IMR-90 (cell line): ENCODE data around the gene HERC4. TPM values are rescaled to one million over a fixed set of nuclear protein-coding genes. Genes with fewer than 3 reads are reported as not detected.
A peak's percentile ranks its signal among the peaks of the same experiment; 100 is the strongest.

ENCODE experiments used
- ATAC-seq: fragments of 200-7000 bp; cut with Tn5 transposase; 2 replicates; pipeline ENCODE4 v1.9.1; 2020; ENCODE audit warnings: low read depth, mild to moderate bottlenecking, moderate library complexity
- BruUV-seq: library from RNA; stranded (reverse); fragments of 400-500 nt; replicated peaks from 2 replicates; lab custom pipeline; 2021; lab: Mats Ljungman, UMichigan
- CTCF ChIA-PET: fragments of 300-600 bp; formaldehyde crosslinking; extraction: SDS; loops from one replicate; lab custom pipeline; 2021; ENCODE audit warnings: antibody characterized with exemption; lab: Yijun Ruan, JAX
- POLR2A ChIA-PET: fragments of 300-600 bp; sonication (Branson Sonifier 250); formaldehyde crosslinking; loops from one replicate; lab custom pipeline; 2022; ENCODE audit warnings: antibody characterized with exemption; ENCODE audit not compliant: unreplicated experiment; lab: Charles Lee
- DNase-seq: peaks from one replicate; pipeline ENCODE4 v3.0.0; 2013
- H2AFZ ChIP-seq: replicated peaks from 2 replicates; pipeline ENCODE3; 2013; ENCODE audit warnings: low read length, mild to moderate bottlenecking; ENCODE audit not compliant: poor library complexity
- H2AK5ac ChIP-seq: 2 replicates; pipeline ENCODE4 v1.6.1; 2013; ENCODE audit warnings: low read depth, low read length, inconsistent platforms
- H2AK9ac ChIP-seq: replicated peaks from 2 replicates; pipeline ENCODE3; 2013; ENCODE audit warnings: mild to moderate bottlenecking, low read depth, low read length, moderate library complexity; ENCODE audit not compliant: poor library complexity
- H2BK120ac ChIP-seq: 2 replicates; pipeline ENCODE4 v1.6.1; 2013; ENCODE audit warnings: low read depth, low read length, inconsistent platforms
- H2BK15ac ChIP-seq: 3 replicates; pipeline ENCODE4 v1.6.1; 2013; ENCODE audit warnings: low read depth, low read length, inconsistent platforms
- H2BK20ac ChIP-seq: 2 replicates; pipeline ENCODE4 v1.6.1; 2013; ENCODE audit warnings: low read depth, mild to moderate bottlenecking, inconsistent platforms, low read length, moderate library complexity
- H2BK5ac ChIP-seq: 2 replicates; pipeline ENCODE4 v1.6.1; 2013; ENCODE audit warnings: mild to moderate bottlenecking, low read depth, low read length, inconsistent platforms; ENCODE audit not compliant: poor library complexity, severe bottlenecking
- H3K14ac ChIP-seq: replicated peaks from 2 replicates; pipeline ENCODE4 v1.6.1; 2013; ENCODE audit warnings: low read depth, low read length, inconsistent platforms
- H3K18ac ChIP-seq: 2 replicates; pipeline ENCODE4 v1.6.1; 2013; ENCODE audit warnings: low read depth, low read length, control low read depth
- H3K23ac ChIP-seq: 2 replicates; pipeline ENCODE4 v1.6.1; 2013; ENCODE audit warnings: low read depth, low read length, inconsistent platforms
- H3K27ac ChIP-seq: 2 replicates; pipeline ENCODE4 v1.5.1; 2013; ENCODE audit warnings: mild to moderate bottlenecking, control low read depth, low read length; ENCODE audit not compliant: insufficient read depth
- H3K27me3 ChIP-seq: 2 replicates; pipeline ENCODE4 v1.6.1; 2013; ENCODE audit warnings: low read length; ENCODE audit not compliant: control insufficient read depth, insufficient read depth
- H3K36me3 ChIP-seq: 2 replicates; pipeline ENCODE4 v1.6.1; 2013; ENCODE audit warnings: low read length, mixed read lengths; ENCODE audit not compliant: control insufficient read depth, insufficient read depth
- H3K4ac ChIP-seq: 2 replicates; pipeline ENCODE4 v1.6.1; 2013; ENCODE audit warnings: low read depth, low read length, inconsistent platforms
- H3K4me1 ChIP-seq: 2 replicates; pipeline ENCODE4 v1.6.1; 2013; ENCODE audit warnings: low read length, mixed read lengths; ENCODE audit not compliant: control insufficient read depth, insufficient read depth
- H3K4me2 ChIP-seq: 2 replicates; pipeline ENCODE4 v1.6.1; 2013; ENCODE audit warnings: low read depth, mild to moderate bottlenecking, control low read depth, low read length, moderate library complexity
- H3K4me3 ChIP-seq: 2 replicates; pipeline ENCODE4 v1.5.1; 2013; ENCODE audit warnings: low read depth, mild to moderate bottlenecking, control low read depth, low read length, moderate library complexity; ENCODE audit not compliant: insufficient read depth
- H3K56ac ChIP-seq: 2 replicates; pipeline ENCODE4 v1.6.1; 2013; ENCODE audit warnings: low read length, inconsistent platforms; ENCODE audit not compliant: insufficient read depth; ENCODE audit errors: extremely low read depth
- H3K79me1 ChIP-seq, 2 experiments: 2 replicates each; pipeline ENCODE4 v1.6.1; 2013; ENCODE audit warnings: low read length in 2 of 2, inconsistent platforms in 1 of 2, low read depth in 1 of 2
- H3K9ac ChIP-seq: 2 replicates; pipeline ENCODE4 v1.6.1; 2013; ENCODE audit warnings: low read depth, low read length, control low read depth
- H3K9me1 ChIP-seq: 2 replicates; pipeline ENCODE4 v1.6.1; 2013; ENCODE audit warnings: low read length, inconsistent platforms; ENCODE audit not compliant: insufficient read depth
- H3K9me3 ChIP-seq: 2 replicates; pipeline ENCODE4 v1.6.1; 2013; ENCODE audit warnings: low read length; ENCODE audit not compliant: control insufficient read depth, insufficient read depth
- H4K20me1 ChIP-seq: 2 replicates; pipeline ENCODE4 v1.6.1; 2013; ENCODE audit warnings: low read length, inconsistent platforms; ENCODE audit not compliant: insufficient read depth
- H4K5ac ChIP-seq: 2 replicates; pipeline ENCODE4 v1.6.1; 2013; ENCODE audit warnings: mild to moderate bottlenecking, low read depth, low read length, control low read depth
- H4K8ac ChIP-seq, 2 experiments: 2 replicates each; pipeline ENCODE4 v1.6.1; 2013; ENCODE audit warnings: low read depth in 2 of 2, low read length in 2 of 2, control low read depth in 1 of 2, inconsistent platforms in 1 of 2
- H4K91ac ChIP-seq: 2 replicates; pipeline ENCODE4 v1.6.1; 2013; ENCODE audit warnings: low read depth, low read length, inconsistent platforms; ENCODE audit not compliant: insufficient read depth
- BHLHE40 ChIP-seq: fragments of 150-350 bp; IDR thresholded peaks from 2 replicates; pipeline ENCODE4 v1.6.1; 2016; ENCODE audit warnings: mild to moderate bottlenecking, low read depth, low read length
- CEBPB ChIP-seq: IDR thresholded peaks from 2 replicates; pipeline ENCODE4 v1.6.1; 2012; ENCODE audit warnings: low read depth, low read length, improper control_type of control experiment
- CHD1 ChIP-seq: IDR thresholded peaks from 2 replicates; pipeline ENCODE4 v1.6.1; 2012; ENCODE audit warnings: low read depth, low read length, improper control_type of control experiment
- CTCF ChIP-seq: conservative IDR thresholded peaks from 2 replicates; pipeline ENCODE4 v1.5.1; 2012; ENCODE audit warnings: mild to moderate bottlenecking, low read depth, low read length, improper control_type of control experiment
- ELK1 ChIP-seq: fragments of 150-350 bp; IDR thresholded peaks from 2 replicates; pipeline ENCODE4 v1.6.1; 2016; ENCODE audit warnings: low read depth, mild to moderate bottlenecking, low read length, moderate library complexity, borderline replicate concordance
- FOS ChIP-seq: fragments of 150-350 bp; IDR thresholded peaks from 2 replicates; pipeline ENCODE4 v1.6.1; 2016; ENCODE audit warnings: low read depth, low read length
- MAFK ChIP-seq: IDR thresholded peaks from 2 replicates; pipeline ENCODE4 v1.6.1; 2012; ENCODE audit warnings: low read depth, low read length, improper control_type of control experiment
- MAZ ChIP-seq: IDR thresholded peaks from 2 replicates; pipeline ENCODE4 v1.6.1; 2012; ENCODE audit warnings: low read depth, mild to moderate bottlenecking, low read length, improper control_type of control experiment, moderate library complexity, borderline replicate concordance
- MXI1 ChIP-seq: IDR thresholded peaks from 2 replicates; pipeline ENCODE4 v1.6.1; 2012; ENCODE audit warnings: low read depth, mild to moderate bottlenecking, low read length, moderate library complexity, borderline replicate concordance
- NFE2L2 ChIP-seq: fragments of 150-350 bp; IDR thresholded peaks from 2 replicates; pipeline ENCODE4 v1.6.1; 2016; ENCODE audit warnings: low read depth, mild to moderate bottlenecking, low read length
- POLR2A ChIP-seq: IDR thresholded peaks from 2 replicates; pipeline ENCODE4 v1.6.1; 2012; ENCODE audit warnings: mild to moderate bottlenecking, low read depth, low read length
- RAD21 ChIP-seq: IDR thresholded peaks from 2 replicates; pipeline ENCODE4 v1.6.1; 2012; ENCODE audit warnings: low read length, improper control_type of control experiment
- RCOR1 ChIP-seq: IDR thresholded peaks from 2 replicates; pipeline ENCODE4 v1.6.1; 2012; ENCODE audit warnings: mild to moderate bottlenecking, low read length, improper control_type of control experiment; ENCODE audit not compliant: insufficient replicate concordance
- RFX5 ChIP-seq: IDR thresholded peaks from 2 replicates; pipeline ENCODE4 v1.8.0; 2012; ENCODE audit warnings: low read depth, mild to moderate bottlenecking, low read length, moderate library complexity
- SMC3 ChIP-seq: fragments of 150-350 bp; IDR thresholded peaks from 2 replicates; pipeline ENCODE4 v1.6.1; 2016; ENCODE audit warnings: low read depth, mild to moderate bottlenecking, antibody characterized with exemption, low read length, moderate library complexity
- USF2 ChIP-seq: fragments of 150-350 bp; IDR thresholded peaks from 2 replicates; pipeline ENCODE4 v1.6.1; 2017; ENCODE audit warnings: mild to moderate bottlenecking, antibody characterized with exemption, low read length, low read depth
- WGBS, 2 experiments: methylation state at CpG; one replicate each; pipeline versions ENCODE4 v1.1.5 to v1.1.7; 2013; ENCODE audit warnings: missing lambda C conversion rate in 2 of 2; ENCODE audit not compliant: insufficient read length in 1 of 2; ENCODE audit errors: extremely low coverage in 2 of 2; 5-methylcytosine and 5-hydroxymethylcytosine counted together
- dilution Hi-C: fragments of 300-500 bp; cut with HindIII; formaldehyde crosslinking; loops from one replicate; pipeline ENCODE4 v1.14.3; 2018; ENCODE audit warnings: low sequenced_read_pairs; ENCODE audit not compliant: unreplicated experiment
- in situ Hi-C: fragments of 300-500 bp; cut with MboI; formaldehyde crosslinking; loops from 3 replicates; pipeline ENCODE4 v1.14.3; 2019; ENCODE audit warnings: low sequenced_read_pairs, inconsistent platforms, mixed read lengths
- intact Hi-C: fragments of 100-400 bp; cut with micrococcal nuclease; formaldehyde crosslinking; loops from 2 replicates; pipeline ENCODE4 v1.10.0; 2022
- polyA plus RNA-seq, 3 experiments: library from polyadenylated mRNA; depleted of rRNA; stranded (reverse); fragments of >200 nt; gene quantifications; 2 replicates each; pipeline ENCODE4 v1.2.3, GENCODE V29; 2012; ENCODE audit warnings: low replicate concordance in 1 of 3
- total RNA-seq: library from RNA; depleted of rRNA; stranded (reverse); fragments of >200 nt; gene quantifications from 2 replicates; pipeline ENCODE4 v1.2.3, GENCODE V29; 2012

HERC4 gene
- total and polyA plus RNA-seq, 2 of the 4 experiments (the other 2 are of a cell fraction): 66.6 to 92.8 TPM

- peak overlapping the region; percentile 88 for H2BK20ac ChIP-seq
- no peak overlapping the region for H3K4me3 ChIP-seq
- no peak overlapping the region for H3K9ac ChIP-seq
- peak overlapping the region; percentile 98 for H2BK5ac ChIP-seq
- H4K91ac ChIP-seq: peak overlapping the region; percentile 63; the same call in 1 of the 2 replicates
- peak overlapping the region; percentile 77 for H2BK120ac ChIP-seq
- H2AK9ac ChIP-seq: no peak overlapping the region
- no peaks in the 10 kb centered on the region for H3K27me3 ChIP-seq
- H3K9me1 ChIP-seq: peaks cover 5% of the 10 kb centered on the region; the same call in 1 of the 2 replicates
- no peaks in the 10 kb centered on the region for H4K20me1 ChIP-seq
- H3K36me3 ChIP-seq: no peaks in the 10 kb centered on the region
- ChIA-PET CTCF (interaction anchor here (1.7 to 4.2 kb wide), 2 partner anchors 10 to 55 kb away, joined by 9 to 20 read pairs; no protein-coding TSS in a partner anchor), POLR2A (no interaction called here)
- no peak overlapping the region for H3K4me2 ChIP-seq
- intact Hi-C loops: no loop called here
- no peak overlapping the region for H3K27ac ChIP-seq
- peak overlapping the region; percentile 55; the same call in 1 of the 2 replicates for H3K4ac ChIP-seq
- H3K18ac ChIP-seq: peak overlapping the region; percentile 85; the same call in 1 of the 2 replicates
- dilution Hi-C loops: no loop called here
- no TSS peak for BruUV-seq
- WGBS, 2 experiments: no CpG with 5 or more reads among the region's 2 CpGs
- H3K56ac ChIP-seq: peak overlapping the region; percentile 56; the same call in 1 of the 2 replicates
- peak overlapping the region; percentile 95; the same call in 1 of the 3 replicates for H2BK15ac ChIP-seq
- H2AFZ ChIP-seq: no peak overlapping the region
- DNase-seq: no peak
- no peak for ATAC-seq
- peak overlapping the region; percentile 26 for H3K14ac ChIP-seq
- in situ Hi-C loops: no loop called here
- peak overlapping the region; percentile 85; the same call in 1 of the 2 replicates for H3K23ac ChIP-seq
- H3K79me1 ChIP-seq: peaks cover 0 to 5% of the 10 kb centered on the region in 2 experiments; a peak in 2 of 4 replicates
- H3K4me1 ChIP-seq: peaks cover 14% of the 10 kb centered on the region
- no peaks in the 10 kb centered on the region for H3K9me3 ChIP-seq
- H2AK5ac ChIP-seq: no peak overlapping the region
- TF ChIP-seq MAFK: no peak
- no peak for TF ChIP-seq CEBPB
- no peak for TF ChIP-seq BHLHE40
- TF ChIP-seq RAD21: no peak
- no peak for TF ChIP-seq CHD1
- no peak for TF ChIP-seq ELK1
- no peak for TF ChIP-seq CTCF
- TF ChIP-seq NFE2L2: no peak
- no peak for TF ChIP-seq MAZ
- TF ChIP-seq SMC3: no peak
- no peak for TF ChIP-seq RCOR1
- TF ChIP-seq USF2: no peak
- no peak for TF ChIP-seq POLR2A
- no peak for TF ChIP-seq MXI1
- TF ChIP-seq FOS: no peak
- TF ChIP-seq RFX5: no peak
- H4K8ac ChIP-seq: peak overlapping the region; percentile 2 to 94; a peak in 3 of 4 replicates
- peak overlapping the region; percentile 61; the same call in 1 of the 2 replicates for H4K5ac ChIP-seq
Measured at GRCh38 chr10:68101066-68101465, 26.0 kb upstream of the HERC4 start.
